Measurements from ENCODE around the gene UGT1A9.

DNA sequence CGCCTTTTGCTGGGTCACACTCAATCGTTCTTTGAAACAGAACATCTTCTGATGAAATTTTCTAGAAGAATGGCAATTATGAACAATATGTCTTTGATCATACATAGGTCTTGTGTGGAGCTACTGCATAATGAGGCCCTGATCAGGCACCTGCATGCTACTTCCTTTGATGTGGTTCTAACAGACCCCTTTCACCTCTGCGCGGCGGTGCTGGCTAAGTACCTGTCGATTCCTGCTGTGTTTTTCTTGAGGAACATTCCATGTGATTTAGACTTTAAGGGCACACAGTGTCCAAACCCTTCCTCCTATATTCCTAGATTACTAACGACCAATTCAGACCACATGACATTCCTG is 41.5 kb downstream of the UGT1A9 start:
- TF ChIP-seq EZH2phosphoT487 (conservative IDR thresholded peaks at IDR 0.05; ENCODE audit: low read length) = no peak
- TF ChIP-seq, protein P1, sequence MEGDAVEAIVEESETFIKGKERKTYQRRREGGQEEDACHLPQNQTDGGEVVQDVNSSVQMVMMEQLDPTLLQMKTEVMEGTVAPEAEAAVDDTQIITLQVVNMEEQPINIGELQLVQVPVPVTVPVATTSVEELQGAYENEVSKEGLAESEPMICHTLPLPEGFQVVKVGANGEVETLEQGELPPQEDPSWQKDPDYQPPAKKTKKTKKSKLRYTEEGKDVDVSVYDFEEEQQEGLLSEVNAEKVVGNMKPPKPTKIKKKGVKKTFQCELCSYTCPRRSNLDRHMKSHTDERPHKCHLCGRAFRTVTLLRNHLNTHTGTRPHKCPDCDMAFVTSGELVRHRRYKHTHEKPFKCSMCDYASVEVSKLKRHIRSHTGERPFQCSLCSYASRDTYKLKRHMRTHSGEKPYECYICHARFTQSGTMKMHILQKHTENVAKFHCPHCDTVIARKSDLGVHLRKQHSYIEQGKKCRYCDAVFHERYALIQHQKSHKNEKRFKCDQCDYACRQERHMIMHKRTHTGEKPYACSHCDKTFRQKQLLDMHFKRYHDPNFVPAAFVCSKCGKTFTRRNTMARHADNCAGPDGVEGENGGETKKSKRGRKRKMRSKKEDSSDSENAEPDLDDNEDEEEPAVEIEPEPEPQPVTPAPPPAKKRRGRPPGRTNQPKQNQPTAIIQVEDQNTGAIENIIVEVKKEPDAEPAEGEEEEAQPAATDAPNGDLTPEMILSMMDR (IDR thresholded peaks at IDR 0.05; ENCODE audit: insufficient read depth, low read length, poor library complexity, severe bottlenecking) = no peak

Data from SU-DHL-6 (cell line).